ENCODE measurements around the gene RNF182.

The RNF182 gene

DNA sequence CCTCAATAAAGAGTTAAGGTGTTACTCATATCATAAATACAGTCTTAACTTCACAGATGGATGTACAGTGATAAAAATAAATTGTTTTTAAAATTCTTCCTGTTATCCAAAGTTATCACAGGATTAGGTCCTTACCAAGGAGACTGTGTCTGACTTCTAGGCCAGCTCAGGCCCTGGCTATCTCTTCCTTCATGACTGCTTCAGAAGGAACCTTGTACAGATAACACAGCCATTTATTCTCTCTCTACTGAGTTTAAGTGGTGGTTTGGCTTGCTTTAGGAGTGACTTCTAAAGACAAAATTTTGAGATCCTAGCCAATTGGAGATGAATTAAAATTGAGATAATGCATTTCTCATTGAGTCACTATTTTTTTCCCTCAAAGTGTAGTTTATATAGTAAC is 40.8 kb upstream of the RNF182 start:
- Histone ChIP-seq H3K27ac (replicated peaks) (no peak overlapping the region), H3K27me3 (ENCODE audit: insufficient read depth, poor library complexity, severe bottlenecking) (no peaks in the 10 kb centered on the region), H3K4me3 (replicated peaks; ENCODE audit: insufficient read depth, low read length) (no peak overlapping the region)
- TF ChIP-seq CTCF (IDR thresholded peaks at IDR 0.05; ENCODE audit: insufficient read depth, low read length) = no peak
- TF ChIP-seq, protein P1, sequence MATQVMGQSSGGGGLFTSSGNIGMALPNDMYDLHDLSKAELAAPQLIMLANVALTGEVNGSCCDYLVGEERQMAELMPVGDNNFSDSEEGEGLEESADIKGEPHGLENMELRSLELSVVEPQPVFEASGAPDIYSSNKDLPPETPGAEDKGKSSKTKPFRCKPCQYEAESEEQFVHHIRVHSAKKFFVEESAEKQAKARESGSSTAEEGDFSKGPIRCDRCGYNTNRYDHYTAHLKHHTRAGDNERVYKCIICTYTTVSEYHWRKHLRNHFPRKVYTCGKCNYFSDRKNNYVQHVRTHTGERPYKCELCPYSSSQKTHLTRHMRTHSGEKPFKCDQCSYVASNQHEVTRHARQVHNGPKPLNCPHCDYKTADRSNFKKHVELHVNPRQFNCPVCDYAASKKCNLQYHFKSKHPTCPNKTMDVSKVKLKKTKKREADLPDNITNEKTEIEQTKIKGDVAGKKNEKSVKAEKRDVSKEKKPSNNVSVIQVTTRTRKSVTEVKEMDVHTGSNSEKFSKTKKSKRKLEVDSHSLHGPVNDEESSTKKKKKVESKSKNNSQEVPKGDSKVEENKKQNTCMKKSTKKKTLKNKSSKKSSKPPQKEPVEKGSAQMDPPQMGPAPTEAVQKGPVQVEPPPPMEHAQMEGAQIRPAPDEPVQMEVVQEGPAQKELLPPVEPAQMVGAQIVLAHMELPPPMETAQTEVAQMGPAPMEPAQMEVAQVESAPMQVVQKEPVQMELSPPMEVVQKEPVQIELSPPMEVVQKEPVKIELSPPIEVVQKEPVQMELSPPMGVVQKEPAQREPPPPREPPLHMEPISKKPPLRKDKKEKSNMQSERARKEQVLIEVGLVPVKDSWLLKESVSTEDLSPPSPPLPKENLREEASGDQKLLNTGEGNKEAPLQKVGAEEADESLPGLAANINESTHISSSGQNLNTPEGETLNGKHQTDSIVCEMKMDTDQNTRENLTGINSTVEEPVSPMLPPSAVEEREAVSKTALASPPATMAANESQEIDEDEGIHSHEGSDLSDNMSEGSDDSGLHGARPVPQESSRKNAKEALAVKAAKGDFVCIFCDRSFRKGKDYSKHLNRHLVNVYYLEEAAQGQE (IDR thresholded peaks at IDR 0.05; ENCODE audit: insufficient replicate concordance, low read depth) = no peak
- no peak for DNase-seq (ENCODE audit: low read depth in 1 of 2, low spot score in 1 of 2)

DNA sequence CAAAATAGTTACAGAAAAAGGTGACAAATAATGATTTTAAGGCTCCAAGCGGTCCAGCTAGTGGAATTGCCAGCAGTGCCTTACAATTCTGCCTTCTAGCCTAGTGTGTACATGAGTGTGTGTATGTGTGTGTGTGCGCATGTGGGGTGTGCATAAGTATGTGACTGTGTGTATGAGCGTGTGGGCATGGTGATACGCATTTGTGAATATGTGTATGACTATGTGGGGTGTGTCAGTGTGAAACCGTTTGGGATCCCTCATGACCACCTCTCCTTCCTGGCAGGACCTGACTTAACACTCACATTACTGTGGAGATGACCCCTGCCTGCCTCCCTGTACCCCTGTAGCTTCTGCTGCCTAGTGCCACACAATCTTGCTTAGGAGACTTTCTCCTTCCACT is 40.4 kb upstream of the RNF182 start:
- Histone ChIP-seq H3K27ac (replicated peaks) (no peak overlapping the region), H3K27me3 (ENCODE audit: insufficient read depth, poor library complexity, severe bottlenecking) (no peaks in the 10 kb centered on the region), H3K4me3 (replicated peaks; ENCODE audit: insufficient read depth, low read length) (no peak overlapping the region)
- TF ChIP-seq GABPA (IDR thresholded peaks at IDR 0.05; ENCODE audit: low read depth) (no peak), SPI1 (IDR thresholded peaks at IDR 0.05; ENCODE audit: borderline replicate concordance, low read depth) (no peak), POLR2AphosphoS5 (IDR thresholded peaks at IDR 0.05; ENCODE audit: low read depth) (no peak), CTCF (IDR thresholded peaks at IDR 0.05; ENCODE audit: insufficient read depth, low read length) (no peak)
- TF ChIP-seq, protein P1 (IDR thresholded peaks at IDR 0.05; ENCODE audit: insufficient replicate concordance, low read depth) = no peak
- DNase-seq (ENCODE audit: low read depth in 1 of 2, low spot score in 1 of 2) = no peak

DNA sequence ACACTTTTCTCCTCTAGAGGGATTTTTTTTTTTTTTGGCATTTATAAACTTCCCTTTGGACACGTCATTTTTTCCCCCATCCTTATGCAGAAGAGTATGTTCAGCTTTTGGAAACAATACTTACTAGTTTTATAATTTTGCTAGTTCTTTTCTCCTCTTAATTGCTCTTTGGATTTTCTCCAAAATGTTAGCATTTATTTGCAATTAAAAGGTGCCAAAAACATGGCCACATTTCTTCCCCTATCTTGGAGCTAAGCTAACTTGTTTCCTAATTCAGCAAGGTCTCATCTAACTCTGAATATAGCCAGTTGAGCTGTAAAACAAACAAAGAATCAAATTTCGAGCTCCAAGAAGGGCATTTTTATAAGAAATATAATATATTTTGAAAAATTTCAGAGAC is 39.2 kb upstream of the RNF182 start:
- H3K27ac ChIP-seq (replicated peaks) = no peak overlapping the region
- TF ChIP-seq SPI1 (IDR thresholded peaks at IDR 0.05; ENCODE audit: borderline replicate concordance, low read depth) (no peak), GABPA (IDR thresholded peaks at IDR 0.05; ENCODE audit: low read depth) (no peak)
- no peak overlapping the region for H3K4me3 ChIP-seq (replicated peaks; ENCODE audit: insufficient read depth, low read length)
- H3K27me3 ChIP-seq (ENCODE audit: insufficient read depth, poor library complexity, severe bottlenecking) = no peaks in the 10 kb centered on the region
- no peak for DNase-seq (ENCODE audit: low read depth in 1 of 2, low spot score in 1 of 2)

DNA sequence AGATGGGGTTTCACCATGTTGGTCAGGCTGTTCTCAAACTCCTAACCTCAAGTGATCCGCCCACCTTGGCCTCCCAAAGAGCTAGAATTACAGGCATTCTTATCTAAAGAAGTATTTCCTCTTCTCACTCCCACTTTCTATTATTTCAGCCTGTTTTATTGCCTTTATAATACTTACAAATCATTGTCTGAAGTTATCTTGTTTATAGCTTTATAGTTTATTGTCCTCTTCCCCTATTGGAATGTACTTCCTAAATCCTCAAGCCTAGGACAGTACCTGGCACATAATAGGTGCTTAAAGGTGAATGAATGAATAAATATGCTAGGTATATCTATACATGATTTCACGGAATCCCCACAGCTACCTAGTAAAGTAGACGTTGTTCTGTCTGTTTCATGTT is 37.8 kb upstream of the RNF182 start:
- Histone ChIP-seq H3K27ac (replicated peaks) (no peak overlapping the region), H3K4me3 (replicated peaks; ENCODE audit: insufficient read depth, low read length) (no peak overlapping the region), H3K27me3 (ENCODE audit: insufficient read depth, poor library complexity, severe bottlenecking) (no peaks in the 10 kb centered on the region)
- no peak for DNase-seq (ENCODE audit: low read depth in 1 of 2, low spot score in 1 of 2)
- TF ChIP-seq, protein P1 (IDR thresholded peaks at IDR 0.05; ENCODE audit: insufficient replicate concordance, low read depth) = no peak
- TF ChIP-seq SPI1 (IDR thresholded peaks at IDR 0.05; ENCODE audit: borderline replicate concordance, low read depth) (no peak), POLR2AphosphoS5 (IDR thresholded peaks at IDR 0.05; ENCODE audit: low read depth) (no peak), CTCF (IDR thresholded peaks at IDR 0.05; ENCODE audit: insufficient read depth, low read length) (no peak)
